Measurements from ENCODE around the gene PPP1R1C.
"Not testable (repeated sequence)": the region's sequence is repeated elsewhere in the genome, so short reads cannot be mapped to it uniquely, and the experiment has no call there.

Gene PPP1R1C

DNA sequence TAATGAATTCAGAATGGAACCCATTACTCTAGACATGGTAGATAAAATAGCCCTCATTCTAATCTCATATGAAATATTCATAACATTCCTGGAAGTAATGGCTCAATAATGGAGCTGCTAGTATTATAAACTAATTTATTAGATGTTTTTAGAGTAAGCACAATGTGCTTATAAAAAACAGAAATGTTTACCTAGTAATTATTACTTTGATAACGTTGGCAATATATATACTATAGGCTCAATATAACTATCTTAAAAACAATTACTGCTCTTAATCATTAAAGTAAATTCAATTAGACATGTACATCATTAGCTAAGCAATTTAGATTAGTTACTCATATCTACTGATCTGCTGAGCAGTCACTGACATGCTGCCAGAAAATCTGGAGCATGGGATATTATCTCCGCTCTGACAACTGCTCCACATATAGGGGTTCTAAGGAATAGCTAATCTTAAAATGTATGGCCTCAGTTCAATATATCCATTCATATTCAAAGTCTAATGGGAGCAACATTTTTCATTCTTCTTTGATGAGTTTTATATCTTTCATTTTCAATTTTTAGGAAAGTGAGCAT is 19.4 kb downstream of the PPP1R1C start:
- Mint-ChIP-seq H3K4me3 (no peak overlapping the region), H3K4me1 (ENCODE audit: low read depth in 2 of 2) (no peaks in the 10 kb centered on the region), H3K27me3 (peaks cover 0 to 8% of the 10 kb centered on the region in 2 donors), H3K36me3 (ENCODE audit: insufficient read depth) (no peaks in the 10 kb centered on the region), H3K27ac (no peak overlapping the region), H3K9me3 (no peaks in the 10 kb centered on the region)
- ATAC-seq (replicated peaks) (no peak), DNase-seq (no peak)

DNA sequence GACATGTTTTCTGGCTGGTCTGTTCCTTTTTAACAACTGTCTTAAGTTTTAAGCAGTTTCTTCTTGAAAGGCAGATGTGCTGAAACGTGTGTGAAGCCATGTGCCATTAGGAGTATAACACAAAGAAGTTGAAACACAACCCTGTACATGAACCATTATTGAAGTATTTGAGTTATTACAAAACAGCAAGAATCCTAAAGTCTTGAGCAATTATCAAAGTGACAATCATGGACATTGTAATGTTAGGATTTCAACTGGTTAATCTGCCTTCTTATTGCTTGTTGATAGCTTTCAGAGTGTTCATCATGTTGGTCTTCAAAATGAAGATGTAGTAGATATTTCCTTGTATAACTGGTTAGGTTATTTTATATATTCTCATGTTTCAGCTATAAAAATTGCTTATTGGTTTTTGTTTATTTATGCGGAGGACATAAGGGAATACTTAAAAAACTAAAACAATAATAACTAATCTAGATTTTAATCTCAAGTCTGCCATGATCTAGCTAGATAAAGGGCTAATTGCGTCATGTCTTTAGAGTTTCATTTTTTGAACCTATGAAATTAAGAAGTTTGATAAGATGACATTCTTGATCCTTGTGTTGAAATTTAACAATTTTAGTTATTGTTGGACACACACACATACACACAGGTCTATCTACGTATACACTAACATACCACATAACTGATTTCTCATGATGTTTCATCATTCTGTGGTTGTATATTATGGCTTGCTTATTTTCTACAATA is 21.1 kb downstream of the PPP1R1C start:
- no peak overlapping the region for H3K27ac Mint-ChIP-seq
- H3K36me3 Mint-ChIP-seq (ENCODE audit: insufficient read depth) = no peaks in the 10 kb centered on the region
- no peaks in the 10 kb centered on the region for H3K27me3 Mint-ChIP-seq
- H3K9me3 Mint-ChIP-seq = no peaks in the 10 kb centered on the region
- DNase-seq (no peak), ATAC-seq (replicated peaks) (no peak)
- H3K4me1 Mint-ChIP-seq (ENCODE audit: low read depth in 2 of 2) = no peaks in the 10 kb centered on the region
- H3K4me3 Mint-ChIP-seq = no peak overlapping the region

DNA sequence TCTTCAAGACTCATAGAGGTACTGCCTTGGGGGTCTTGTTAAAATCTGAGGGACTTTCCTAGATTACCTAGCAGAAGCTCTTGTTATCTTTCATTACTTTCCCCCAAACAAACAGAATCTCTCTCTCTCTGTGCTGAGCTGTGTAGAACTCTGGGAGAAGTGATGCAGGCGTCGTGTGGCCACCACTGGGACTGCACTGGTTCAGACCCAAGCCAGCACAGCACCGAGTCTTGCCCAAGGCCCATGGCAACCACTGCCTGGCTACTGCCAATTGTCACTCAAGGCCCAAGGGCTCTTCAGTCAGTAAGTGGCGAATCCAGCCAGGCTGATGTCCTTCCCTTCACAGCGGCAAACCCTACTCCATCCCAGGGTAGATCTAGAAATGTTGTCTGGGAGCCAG is 28.6 kb downstream of the PPP1R1C start:
- Mint-ChIP-seq H3K9me3 (peaks cover 8 to 19% of the 10 kb centered on the region in 2 donors), H3K4me3 (no peak overlapping the region), H3K27me3 (peaks cover 9 to 12% of the 10 kb centered on the region in 2 donors), H3K27ac (no peak overlapping the region), H3K4me1 (ENCODE audit: low read depth in 2 of 2) (no peaks in the 10 kb centered on the region), H3K36me3 (ENCODE audit: insufficient read depth) (no peaks in the 10 kb centered on the region)
- DNase-seq (no peak), ATAC-seq (replicated peaks) (no peak)

DNA sequence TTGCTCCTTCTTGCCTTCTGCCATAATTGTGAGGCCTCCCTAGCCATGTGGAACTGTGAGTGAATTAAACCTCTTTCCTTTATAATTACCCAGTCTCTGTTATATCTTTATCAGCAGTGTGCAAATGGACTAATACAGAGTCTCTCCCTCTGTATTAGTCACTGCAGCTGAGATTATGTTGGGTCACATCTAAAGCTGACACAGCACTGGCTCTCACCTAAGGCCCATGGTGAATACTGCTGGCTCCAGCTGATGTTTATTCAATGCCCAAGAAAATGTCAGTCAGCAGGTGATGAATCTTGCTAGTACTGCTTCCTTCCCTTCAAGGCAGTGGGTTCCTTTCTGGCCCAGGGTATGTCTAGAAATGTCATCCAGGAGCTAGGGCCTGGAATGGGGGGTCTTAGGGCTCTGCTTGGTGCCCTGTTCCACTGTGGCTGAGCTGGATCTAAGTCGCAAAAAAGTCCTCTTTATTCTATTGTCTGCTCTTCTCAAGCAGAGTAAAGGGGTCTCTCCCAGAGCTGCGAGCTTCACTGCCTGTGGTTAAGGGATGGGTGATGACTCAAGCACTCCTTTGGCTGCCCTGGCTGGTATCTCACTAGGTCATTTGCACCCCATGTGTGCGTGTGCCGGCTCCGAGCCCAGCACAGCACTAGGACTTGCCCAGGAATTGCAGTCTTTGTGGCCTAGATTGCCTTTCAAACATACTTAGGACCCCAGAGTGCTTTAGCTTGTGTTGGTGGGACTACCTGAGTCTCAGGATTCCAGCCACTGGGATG is 29.9 kb downstream of the PPP1R1C start:
- no peak overlapping the region for H3K27ac Mint-ChIP-seq
- peaks cover 10 to 12% of the 10 kb centered on the region in 2 donors for H3K27me3 Mint-ChIP-seq
- no peak for DNase-seq
- H3K4me3 Mint-ChIP-seq = no peak overlapping the region
- no peaks in the 10 kb centered on the region for H3K36me3 Mint-ChIP-seq (ENCODE audit: insufficient read depth)
- H3K4me1 Mint-ChIP-seq (ENCODE audit: low read depth in 2 of 2) = no peaks in the 10 kb centered on the region
- ATAC-seq (replicated peaks) = no peak
- H3K9me3 Mint-ChIP-seq = peaks cover 8 to 19% of the 10 kb centered on the region in 2 donors

DNA sequence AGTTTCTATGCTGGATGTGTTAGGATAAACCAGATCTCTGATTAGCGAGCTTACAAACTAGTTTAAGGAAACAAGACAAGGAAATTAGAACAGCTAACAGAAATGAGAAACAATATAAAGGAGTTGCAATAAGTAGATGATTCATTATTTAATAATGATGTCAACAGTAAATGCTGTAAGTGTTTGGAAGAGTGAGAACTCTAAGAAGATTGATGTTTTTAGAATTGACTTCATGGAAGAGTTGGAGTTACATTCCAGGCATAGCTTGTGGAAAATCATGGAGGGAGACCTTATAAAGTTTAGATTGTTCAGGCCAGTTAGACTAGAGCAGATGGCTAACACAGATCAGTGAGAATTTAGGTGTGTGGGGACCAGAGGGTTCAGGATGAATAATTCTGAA is 32.6 kb downstream of the PPP1R1C start:
- no peak overlapping the region for H3K4me3 Mint-ChIP-seq
- H3K4me1 Mint-ChIP-seq (ENCODE audit: low read depth in 2 of 2) = no peaks in the 10 kb centered on the region
- DNase-seq (no peak), ATAC-seq (replicated peaks) (no peak)
- H3K9me3 Mint-ChIP-seq = peaks cover 8 to 23% of the 10 kb centered on the region in 2 donors
- H3K36me3 Mint-ChIP-seq (ENCODE audit: insufficient read depth) = no peaks in the 10 kb centered on the region
- no peak overlapping the region for H3K27ac Mint-ChIP-seq
- H3K27me3 Mint-ChIP-seq = peaks cover 12 to 17% of the 10 kb centered on the region in 2 donors

DNA sequence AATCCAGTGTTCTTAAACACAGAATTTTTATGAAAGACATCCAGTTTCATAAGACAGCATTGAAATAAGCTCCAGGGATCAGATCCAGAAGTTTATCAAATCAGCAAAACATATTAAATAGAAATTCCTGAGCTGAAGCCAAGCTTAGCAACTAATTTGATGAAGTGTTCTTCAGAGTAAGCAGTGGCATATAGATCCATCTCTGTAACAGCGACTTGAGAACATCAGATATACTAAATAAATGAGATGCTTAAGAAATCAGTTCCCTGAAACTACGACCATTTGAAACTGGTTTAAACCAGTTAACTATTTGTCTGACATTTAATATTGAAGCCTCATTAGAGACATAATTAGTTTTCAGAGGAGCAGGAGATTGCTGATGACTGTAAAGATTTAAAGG is 34.1 kb downstream of the PPP1R1C start:
- Mint-ChIP-seq H3K27me3 (peaks cover 7 to 16% of the 10 kb centered on the region in 2 donors), H3K36me3 (ENCODE audit: insufficient read depth) (no peaks in the 10 kb centered on the region), H3K4me3 (no peak overlapping the region), H3K27ac (no peak overlapping the region), H3K9me3 (peaks cover 3 to 16% of the 10 kb centered on the region in 2 donors), H3K4me1 (ENCODE audit: low read depth in 2 of 2) (no peaks in the 10 kb centered on the region)
- DNase-seq = no peak
- ATAC-seq (replicated peaks) = no peak

DNA sequence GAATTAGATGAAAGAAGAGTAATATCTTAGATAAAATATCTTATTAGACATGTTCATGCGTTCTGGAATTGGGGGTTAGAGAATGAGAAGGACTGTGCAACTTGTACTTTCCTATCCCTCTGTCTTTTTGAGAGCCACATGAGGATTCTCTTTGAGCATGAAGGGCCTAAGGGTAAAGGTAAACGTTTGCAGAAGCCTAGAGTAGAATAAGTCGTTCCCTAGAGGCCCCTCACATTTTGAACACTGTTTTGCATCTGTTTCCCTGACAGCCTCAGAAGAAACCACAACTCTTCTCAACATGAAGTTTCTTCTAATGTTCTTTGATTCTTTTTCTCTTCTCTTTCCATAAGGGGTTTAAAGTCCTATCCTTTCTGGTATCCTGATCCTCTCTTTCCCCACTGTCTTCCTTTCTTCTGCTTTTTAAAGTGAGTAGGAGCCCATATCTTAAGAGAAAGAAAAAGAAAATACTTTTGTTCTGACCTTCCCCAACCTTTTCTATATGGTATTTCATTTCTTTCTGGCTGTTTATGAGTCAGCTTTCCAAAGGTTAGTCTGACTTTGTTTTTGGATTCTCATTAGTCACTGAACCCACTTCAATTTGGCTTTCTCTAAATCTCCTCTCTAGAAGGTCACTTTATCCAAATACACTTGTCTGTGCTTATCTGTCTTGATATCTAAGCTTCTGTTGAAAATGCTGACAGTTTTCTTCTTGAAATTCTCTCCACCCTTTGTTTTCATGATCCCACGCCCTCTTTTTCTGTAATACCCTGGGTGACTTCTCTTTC is 34.8 kb downstream of the PPP1R1C start:
- H3K27me3 Mint-ChIP-seq = peaks cover 0 to 8% of the 10 kb centered on the region in 2 donors
- no peaks in the 10 kb centered on the region for H3K4me1 Mint-ChIP-seq (ENCODE audit: low read depth in 2 of 2)
- H3K36me3 Mint-ChIP-seq (ENCODE audit: insufficient read depth) = no peaks in the 10 kb centered on the region
- H3K27ac Mint-ChIP-seq = no peak overlapping the region
- H3K4me3 Mint-ChIP-seq = no peak overlapping the region
- no peak for DNase-seq
- ATAC-seq (replicated peaks) = no peak
- peaks cover 0 to 9% of the 10 kb centered on the region in 2 donors for H3K9me3 Mint-ChIP-seq

DNA sequence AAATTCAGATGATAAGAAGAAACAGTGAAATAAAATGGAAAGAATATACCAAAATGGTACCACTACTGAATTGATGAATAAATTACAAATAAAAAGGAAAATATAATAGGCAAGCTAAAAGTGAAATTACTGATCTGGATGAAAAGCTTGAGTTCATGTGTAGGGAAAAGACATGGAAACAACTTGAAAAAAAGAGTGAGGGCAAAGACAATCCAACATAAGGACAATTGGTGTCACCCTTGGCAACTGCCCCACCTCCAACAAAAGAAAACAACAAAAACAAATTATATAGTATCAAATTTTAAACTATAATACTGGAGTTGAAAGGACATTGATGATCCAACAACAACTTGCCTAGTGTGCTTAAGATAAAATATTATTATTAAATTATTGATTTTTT is 37.6 kb downstream of the PPP1R1C start:
- DNase-seq (no peak), ATAC-seq (replicated peaks) (no peak)
- Mint-ChIP-seq H3K27me3 (peaks cover 0 to 8% of the 10 kb centered on the region in 2 donors), H3K27ac (no peak overlapping the region), H3K4me1 (ENCODE audit: low read depth in 2 of 2) (no peaks in the 10 kb centered on the region), H3K4me3 (no peak overlapping the region), H3K9me3 (peaks cover 0 to 9% of the 10 kb centered on the region in 2 donors), H3K36me3 (ENCODE audit: insufficient read depth) (no peaks in the 10 kb centered on the region)

DNA sequence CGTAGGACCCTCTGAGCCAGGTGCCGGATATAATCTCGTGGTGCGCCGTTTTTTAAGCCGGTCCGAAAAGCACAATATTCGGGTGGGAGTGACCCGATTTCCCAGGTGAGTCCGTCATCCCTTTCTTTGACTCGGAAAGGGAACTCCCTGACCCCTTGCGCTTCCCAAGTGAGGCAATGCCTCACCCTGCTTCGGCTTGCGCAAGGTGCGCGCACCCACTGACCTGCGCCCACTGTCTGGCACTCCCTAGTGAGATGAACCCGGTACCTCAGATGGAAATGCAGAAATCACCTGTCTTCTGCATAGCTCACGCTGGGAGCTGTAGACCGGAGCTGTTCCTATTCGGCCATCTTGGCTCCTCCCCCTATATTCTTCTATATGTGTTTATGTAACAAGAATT is 45.2 kb downstream of the PPP1R1C start:
- H3K27ac Mint-ChIP-seq; DNase-seq; ATAC-seq (replicated peaks): not testable (repeated sequence)

DNA sequence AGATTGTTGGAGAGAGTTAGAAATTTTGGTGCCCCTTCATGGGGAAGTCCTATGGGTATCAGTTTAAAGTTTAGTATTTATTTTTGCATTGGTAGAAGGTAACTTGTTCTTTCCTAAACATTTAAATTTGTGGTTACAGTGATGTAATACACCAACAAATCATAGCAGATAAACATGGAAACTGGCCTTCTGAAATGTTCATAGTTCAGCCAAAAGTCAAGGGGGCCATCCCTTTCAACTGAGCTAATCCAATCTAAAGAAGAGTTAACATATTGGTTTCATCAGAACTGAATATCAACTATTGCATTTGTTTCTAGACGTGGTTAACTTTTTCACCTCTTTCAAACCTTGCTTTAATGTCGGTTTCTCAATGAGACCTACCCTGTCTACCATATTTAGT is 46.3 kb downstream of the PPP1R1C start:
- Mint-ChIP-seq H3K36me3 (ENCODE audit: insufficient read depth) (no peaks in the 10 kb centered on the region), H3K27ac (no peak overlapping the region), H3K9me3 (peaks cover 0 to 5% of the 10 kb centered on the region in 2 donors), H3K4me3 (no peak overlapping the region), H3K4me1 (ENCODE audit: low read depth in 2 of 2) (no peaks in the 10 kb centered on the region), H3K27me3 (peaks cover 0 to 24% of the 10 kb centered on the region in 2 donors)
- DNase-seq (no peak), ATAC-seq (replicated peaks) (no peak)

More for the DNA sequence above, 45.2 kb downstream of the PPP1R1C start:
- not testable (repeated sequence) for H3K36me3 Mint-ChIP-seq (ENCODE audit: insufficient read depth); H3K9me3 Mint-ChIP-seq; H3K4me1 Mint-ChIP-seq (ENCODE audit: low read depth in 2 of 2); H3K4me3 Mint-ChIP-seq
- H3K27me3 Mint-ChIP-seq = peaks cover 0 to 16% of the 10 kb centered on the region in 2 donors

DNA sequence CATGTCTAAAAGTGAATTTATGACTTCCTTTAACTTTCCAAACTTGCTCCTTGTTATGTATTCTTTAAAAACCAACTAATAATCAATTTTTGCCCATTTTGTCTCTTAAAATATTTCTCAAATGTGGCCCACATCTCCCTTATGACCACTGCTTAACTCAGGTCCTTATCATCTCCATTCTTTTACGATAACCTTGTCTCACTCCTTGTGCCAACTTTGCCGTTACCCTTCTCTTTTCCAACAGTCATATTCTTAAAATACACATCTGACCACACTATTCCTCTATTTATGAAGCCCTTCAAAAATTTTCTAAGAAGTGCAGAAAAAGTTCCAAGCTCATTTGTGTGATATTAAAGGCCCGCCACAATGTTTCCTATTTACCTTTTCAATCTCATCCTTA is 47.8 kb downstream of the PPP1R1C start:
- DNase-seq (no peak), ATAC-seq (replicated peaks) (no peak)
- no peak overlapping the region for H3K4me3 Mint-ChIP-seq
- H3K27me3 Mint-ChIP-seq = peaks cover 0 to 25% of the 10 kb centered on the region in 2 donors
- H3K4me1 Mint-ChIP-seq (ENCODE audit: low read depth in 2 of 2) = no peaks in the 10 kb centered on the region
- peaks cover 0 to 4% of the 10 kb centered on the region in 2 donors for H3K9me3 Mint-ChIP-seq
- H3K27ac Mint-ChIP-seq = no peak overlapping the region
- H3K36me3 Mint-ChIP-seq (ENCODE audit: insufficient read depth) = no peaks in the 10 kb centered on the region

DNA sequence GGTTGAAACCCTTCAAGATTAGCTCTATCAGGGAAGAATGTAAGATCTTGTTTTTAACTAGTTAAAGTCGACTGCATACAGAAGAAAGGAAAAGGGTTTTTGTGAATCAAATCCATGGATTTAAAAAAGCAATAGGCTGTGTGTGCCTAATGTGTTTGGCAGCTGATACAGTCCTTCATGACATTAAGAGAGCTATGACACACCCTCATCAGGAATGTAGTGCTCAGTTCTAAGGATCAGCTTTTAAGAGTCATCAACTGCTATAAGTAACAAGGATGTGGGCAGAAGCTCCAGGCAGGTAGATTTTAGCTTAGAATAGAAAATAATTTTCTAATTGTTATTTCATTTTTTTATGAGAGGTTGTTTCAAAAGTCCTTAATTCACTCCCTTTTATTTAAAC is 52.9 kb downstream of the PPP1R1C start:
- ATAC-seq (replicated peaks) (no peak), DNase-seq (no peak)
- H3K9me3 Mint-ChIP-seq = peaks cover 0 to 4% of the 10 kb centered on the region in 2 donors
- no peak overlapping the region for H3K4me3 Mint-ChIP-seq
- H3K27me3 Mint-ChIP-seq = peaks cover 0 to 17% of the 10 kb centered on the region in 2 donors
- no peaks in the 10 kb centered on the region for H3K4me1 Mint-ChIP-seq (ENCODE audit: low read depth in 2 of 2)
- no peaks in the 10 kb centered on the region for H3K36me3 Mint-ChIP-seq (ENCODE audit: insufficient read depth)
- no peak overlapping the region for H3K27ac Mint-ChIP-seq

DNA sequence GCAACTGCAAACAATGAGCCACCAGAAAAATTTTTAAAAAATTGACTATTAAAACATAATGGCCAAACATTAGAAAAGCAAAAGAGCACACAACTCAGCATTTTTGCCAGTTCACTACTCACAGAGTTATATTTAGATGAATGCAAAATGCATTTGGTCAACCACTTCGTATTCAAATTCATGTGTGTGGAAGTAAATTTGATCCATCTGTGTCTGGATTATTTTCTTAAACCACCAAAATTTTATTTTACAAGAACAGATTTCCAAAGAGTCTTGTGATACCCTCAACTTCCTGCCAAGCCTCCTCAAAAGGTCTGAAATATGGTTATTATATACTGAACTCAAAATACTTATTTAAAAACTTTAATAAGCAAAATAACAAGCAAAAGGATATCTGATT is 57.4 kb downstream of the PPP1R1C start:
- no peaks in the 10 kb centered on the region for H3K9me3 Mint-ChIP-seq
- H3K27me3 Mint-ChIP-seq = peaks cover 0 to 5% of the 10 kb centered on the region in 2 donors
- no peak overlapping the region for H3K27ac Mint-ChIP-seq

More for the DNA sequence above, 57.4 kb downstream of the PPP1R1C start:
- ATAC-seq (replicated peaks) (no peak), DNase-seq (no peak)
- H3K4me1 Mint-ChIP-seq (ENCODE audit: low read depth in 2 of 2) = no peaks in the 10 kb centered on the region
- H3K36me3 Mint-ChIP-seq (ENCODE audit: insufficient read depth) = no peaks in the 10 kb centered on the region
- no peak overlapping the region for H3K4me3 Mint-ChIP-seq
